ENCODE measurements around the gene SLX9. TPM values are rescaled to one million over a fixed set of nuclear protein-coding genes. Genes with fewer than 3 reads are reported as not detected.

The SLX9 gene
- polyA plus RNA-seq, 1 donor (not counting 4 experiments of a cell fraction or from before 2014, with no cell fraction given): 21.8 TPM

DNA sequence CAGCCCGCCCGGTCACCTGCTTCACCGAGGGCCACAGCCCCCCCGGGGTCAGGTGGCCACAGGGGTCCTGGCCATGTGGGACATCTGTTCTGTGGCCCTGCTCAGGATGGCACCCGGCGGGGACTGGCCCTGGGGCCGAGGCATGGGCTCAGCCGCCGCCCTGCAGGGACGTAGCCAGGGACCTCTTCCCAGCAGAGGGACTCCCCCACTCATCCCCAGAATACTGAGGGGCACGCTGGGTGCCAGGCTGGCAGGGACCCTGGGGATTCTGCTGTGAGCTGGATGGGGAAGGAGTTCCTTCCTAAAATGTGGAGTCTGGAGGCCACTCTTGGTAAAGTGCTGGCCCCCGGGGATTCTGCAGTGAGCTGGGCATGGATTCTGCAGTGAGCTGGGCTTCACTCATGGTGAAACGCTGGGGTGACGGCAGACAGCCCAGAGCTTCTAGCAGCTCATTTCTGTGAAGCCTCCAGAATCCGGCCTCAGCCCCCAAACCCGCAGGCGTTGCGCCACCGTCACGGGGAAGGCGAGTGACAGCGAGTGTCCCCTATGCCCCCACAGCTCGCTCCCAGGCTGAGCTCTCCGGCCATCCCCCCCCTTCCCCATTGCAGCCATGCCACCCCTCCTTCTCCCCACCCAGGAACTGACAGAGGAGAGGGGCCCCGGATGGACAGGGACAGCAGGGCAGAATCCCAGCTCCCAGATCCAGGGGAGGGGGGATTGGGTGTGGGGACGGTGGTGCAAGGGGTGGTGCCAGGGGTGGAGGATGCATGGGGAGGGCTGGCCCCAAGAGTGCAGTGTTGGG, 20.5 kb upstream of the SLX9 start:
- peaks cover 12% of the 10 kb centered on the region for H3K27me3 ChIP-seq (ENCODE audit: control insufficient read depth, extremely low read depth, insufficient read depth, low read length)
- DNase-seq (ENCODE audit: low read depth, low spot score) (no peak), FAIRE-seq (no peak)
- no peak for TF ChIP-seq EZH2 (IDR thresholded peaks at IDR 0.05; ENCODE audit: low read length)
- TF ChIP-seq, protein P1, sequence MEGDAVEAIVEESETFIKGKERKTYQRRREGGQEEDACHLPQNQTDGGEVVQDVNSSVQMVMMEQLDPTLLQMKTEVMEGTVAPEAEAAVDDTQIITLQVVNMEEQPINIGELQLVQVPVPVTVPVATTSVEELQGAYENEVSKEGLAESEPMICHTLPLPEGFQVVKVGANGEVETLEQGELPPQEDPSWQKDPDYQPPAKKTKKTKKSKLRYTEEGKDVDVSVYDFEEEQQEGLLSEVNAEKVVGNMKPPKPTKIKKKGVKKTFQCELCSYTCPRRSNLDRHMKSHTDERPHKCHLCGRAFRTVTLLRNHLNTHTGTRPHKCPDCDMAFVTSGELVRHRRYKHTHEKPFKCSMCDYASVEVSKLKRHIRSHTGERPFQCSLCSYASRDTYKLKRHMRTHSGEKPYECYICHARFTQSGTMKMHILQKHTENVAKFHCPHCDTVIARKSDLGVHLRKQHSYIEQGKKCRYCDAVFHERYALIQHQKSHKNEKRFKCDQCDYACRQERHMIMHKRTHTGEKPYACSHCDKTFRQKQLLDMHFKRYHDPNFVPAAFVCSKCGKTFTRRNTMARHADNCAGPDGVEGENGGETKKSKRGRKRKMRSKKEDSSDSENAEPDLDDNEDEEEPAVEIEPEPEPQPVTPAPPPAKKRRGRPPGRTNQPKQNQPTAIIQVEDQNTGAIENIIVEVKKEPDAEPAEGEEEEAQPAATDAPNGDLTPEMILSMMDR (optimal IDR thresholded peaks at IDR 0.05 in 1 of 3, IDR thresholded peaks at IDR 0.05 in 1 of 3, conservative IDR thresholded peaks at IDR 0.05 in 1 of 3; ENCODE audit: extremely low read depth in 1 of 3, insufficient read depth in 2 of 3, low read length in 3 of 3): no peak
- H4K20me1 ChIP-seq (ENCODE audit: control insufficient read depth, extremely low read depth, insufficient read depth, low read length): no peaks in the 10 kb centered on the region
- H3K9me1 ChIP-seq (ENCODE audit: control insufficient read depth, extremely low read depth, insufficient read depth, low read length): no peaks in the 10 kb centered on the region
- no peak overlapping the region for H3K27ac ChIP-seq (ENCODE audit: control insufficient read depth, insufficient read depth, low read length)
- H3K4me3 ChIP-seq (ENCODE audit: control insufficient read depth in 2 of 3, extremely low read depth in 1 of 3, insufficient read depth in 2 of 3, low read depth in 1 of 3, low read length in 3 of 3): no peak overlapping the region
- no peak overlapping the region for H3K4me2 ChIP-seq (ENCODE audit: control insufficient read depth, extremely low read depth, insufficient read depth, low read depth, low read length)
- no peak overlapping the region for H3K9ac ChIP-seq (ENCODE audit: control insufficient read depth, extremely low read depth, insufficient read depth, low read length)
- no peaks in the 10 kb centered on the region for H3K79me2 ChIP-seq (ENCODE audit: control insufficient read depth, insufficient read depth, low read length)
- no peaks in the 10 kb centered on the region for H3K36me3 ChIP-seq (ENCODE audit: control insufficient read depth in 2 of 2, extremely low read depth in 1 of 2, insufficient read depth in 2 of 2, low read length in 2 of 2)
- dilution Hi-C loops (cut with MboI; ENCODE audit: extremely low pct_ligation_motif_present, low sequenced_read_pairs): no loop called here
- H3K4me1 ChIP-seq (ENCODE audit: control insufficient read depth, extremely low read depth, insufficient read depth, low read length): peaks cover 23% of the 10 kb centered on the region
- H3K9me3 ChIP-seq (ENCODE audit: control insufficient read depth, low read depth, low read length): no peaks in the 10 kb centered on the region
- H2AFZ ChIP-seq (ENCODE audit: control insufficient read depth, low read length): no peak overlapping the region

DNA sequence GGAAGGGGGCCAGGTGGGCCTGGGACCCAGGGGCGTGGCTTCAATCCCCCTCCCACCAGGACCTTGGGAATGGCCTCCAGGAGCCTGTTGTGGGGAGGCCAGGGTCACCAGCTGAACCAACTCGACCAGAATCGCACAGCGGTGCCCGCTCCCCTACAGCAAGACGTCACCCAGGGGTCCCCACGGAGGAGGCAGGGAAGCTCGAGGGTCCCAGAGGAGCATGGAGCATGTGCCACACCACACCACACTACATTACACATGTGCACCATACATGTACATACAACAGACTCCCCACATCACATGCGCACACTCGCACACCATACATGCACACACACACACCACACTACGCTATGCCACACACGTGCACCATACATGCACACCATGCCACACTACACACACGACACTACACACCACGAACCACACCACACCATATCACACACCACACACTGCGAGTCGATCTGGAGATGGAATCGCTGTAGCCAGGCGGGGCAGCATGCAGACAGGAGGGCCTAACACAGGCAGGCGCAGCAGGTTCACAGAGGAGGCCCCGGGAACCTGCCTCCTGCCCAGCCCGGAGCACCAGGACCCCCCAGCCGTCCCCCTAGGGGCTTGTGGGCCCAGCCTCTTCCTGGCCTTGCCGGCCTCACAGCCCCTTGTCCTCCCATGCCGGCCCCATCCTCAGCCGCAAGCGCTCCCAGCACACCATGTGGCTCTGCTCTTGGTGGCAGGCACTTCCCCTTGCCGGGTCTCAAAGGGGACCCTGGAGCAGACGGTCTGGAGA, 19.7 kb upstream of the SLX9 start:
- Histone ChIP-seq H3K27me3 (ENCODE audit: control insufficient read depth, extremely low read depth, insufficient read depth, low read length) (peaks cover 12% of the 10 kb centered on the region), H3K9me3 (ENCODE audit: control insufficient read depth, low read depth, low read length) (no peaks in the 10 kb centered on the region), H3K4me2 (ENCODE audit: control insufficient read depth, extremely low read depth, insufficient read depth, low read depth, low read length) (no peak overlapping the region), H3K9me1 (ENCODE audit: control insufficient read depth, extremely low read depth, insufficient read depth, low read length) (no peaks in the 10 kb centered on the region), H3K9ac (ENCODE audit: control insufficient read depth, extremely low read depth, insufficient read depth, low read length) (no peak overlapping the region), H3K27ac (ENCODE audit: control insufficient read depth, insufficient read depth, low read length) (no peak overlapping the region), H3K36me3 (ENCODE audit: control insufficient read depth in 2 of 2, extremely low read depth in 1 of 2, insufficient read depth in 2 of 2, low read length in 2 of 2) (no peaks in the 10 kb centered on the region), H4K20me1 (ENCODE audit: control insufficient read depth, extremely low read depth, insufficient read depth, low read length) (no peaks in the 10 kb centered on the region), H3K4me3 (ENCODE audit: control insufficient read depth in 2 of 3, extremely low read depth in 1 of 3, insufficient read depth in 2 of 3, low read depth in 1 of 3, low read length in 3 of 3) (no peak overlapping the region), H3K79me2 (ENCODE audit: control insufficient read depth, insufficient read depth, low read length) (no peaks in the 10 kb centered on the region), H3K4me1 (ENCODE audit: control insufficient read depth, extremely low read depth, insufficient read depth, low read length) (peaks cover 25% of the 10 kb centered on the region), H2AFZ (ENCODE audit: control insufficient read depth, low read length) (no peak overlapping the region)
- FAIRE-seq (no peak), DNase-seq (ENCODE audit: low read depth, low spot score) (no peak)
- TF ChIP-seq EZH2 (IDR thresholded peaks at IDR 0.05; ENCODE audit: low read length): no peak
- TF ChIP-seq, protein P1 (optimal IDR thresholded peaks at IDR 0.05 in 1 of 3, IDR thresholded peaks at IDR 0.05 in 1 of 3, conservative IDR thresholded peaks at IDR 0.05 in 1 of 3; ENCODE audit: extremely low read depth in 1 of 3, insufficient read depth in 2 of 3, low read length in 3 of 3): no peak
- dilution Hi-C loops (cut with MboI; ENCODE audit: extremely low pct_ligation_motif_present, low sequenced_read_pairs): no loop called here

All from keratinocyte (primary cell).